ENCODE data around the gene BCL2L1.

- TF ChIP-seq NKRF (conservative IDR thresholded peaks at IDR 0.05) (no peak), EZH2 (IDR thresholded peaks at IDR 0.05; ENCODE audit: borderline replicate concordance, control insufficient read depth, low read depth, low read length) (no peak), GABPA (IDR thresholded peaks at IDR 0.05; ENCODE audit: low read depth) (no peak), POLR2AphosphoS2 (IDR thresholded peaks at IDR 0.05; ENCODE audit: low read depth, low read length) (no peak), CEBPZ (IDR thresholded peaks at IDR 0.05; ENCODE audit: low read depth, low read length) (no peak), RBBP5 (conservative IDR thresholded peaks at IDR 0.05) (no peak), SRF (IDR thresholded peaks at IDR 0.05; ENCODE audit: low read depth in 2 of 2, low read length in 2 of 2) (no peak)
Measured at GRCh38 chr20:31698243-31698802, 24.3 kb downstream of the BCL2L1 start.
